ENCODE data around the gene THSD8. TPM values are rescaled to one million over a fixed set of nuclear protein-coding genes. Genes with fewer than 3 reads are reported as not detected.

Gene THSD8
- total RNA-seq, result 0.99 TPM in 1 of 2 replicates, not detected in the other

GRCh38 chr19:12801466-12802266 lies at the start of gene THSD8, which contains the start of gene PRDX2:
Gene THSD8 (plus strand): TSS chr19:12802069. CDS start chr19:12802072, 3 bp downstream.
Gene PRDX2 (minus strand): TSS chr19:12801800. CDS start chr19:12801261, 539 bp downstream.

GRCh38 chr19:12774588-12775555 lies 27.0 kb upstream of the THSD8 start, which contains the start of gene HOOK2:
Gene HOOK2 (minus strand): TSS chr19:12775552. CDS start chr19:12775449, 103 bp downstream.

GRCh38 chr19:12791345-12792050 lies 10.4 kb upstream of the THSD8 start, which contains the start of gene JUNB:
Gene JUNB (plus strand): TSS chr19:12791486. CDS start chr19:12791772, 286 bp downstream.

GRCh38 chr19:12806242-12807081 lies 4.6 kb downstream of the THSD8 start, which contains the start of gene RNASEH2A:
Gene RNASEH2A (plus strand): TSS chr19:12806584. CDS start chr19:12806674, 90 bp downstream.

GRCh38 chr19:12834566-12834943 lies 32.7 kb downstream of the THSD8 start, which contains the start of gene RTBDN:
Gene RTBDN (minus strand): TSS chr19:12834579. CDS start chr19:12829979, 4,600 bp downstream.

GRCh38 chr19:12838182-12838885 lies 36.5 kb downstream of the THSD8 start, which contains the start of gene MAST1:
Gene MAST1 (plus strand): TSS chr19:12838515. CDS start chr19:12838573, 58 bp downstream.

Other genes starting within 250 kb of the THSD8 start
- gene ZNF490, start 191.3 kb upstream of the THSD8 start, total RNA-seq, result 11.7 and 12.1 TPM in 2 replicates
- gene ZNF791, start 191.1 kb upstream of the THSD8 start, total RNA-seq, result 11.1 and 18.6 TPM in 2 replicates
- 34.5 and 56.2 TPM in 2 replicates for gene MAN2B1, start 135.3 kb upstream of the THSD8 start, total RNA-seq
- gene WDR83, start 135.3 kb upstream of the THSD8 start, total RNA-seq, result 10.6 and 14.4 TPM in 2 replicates
- gene DHPS, start 120.2 kb upstream of the THSD8 start, total RNA-seq, result 55.3 and 56.6 TPM in 2 replicates
- not detected in 2 replicates for gene GNG14, start 114.1 kb upstream of the THSD8 start, total RNA-seq
- gene FBXW9, start 105.4 kb upstream of the THSD8 start, total RNA-seq, result 4.6 and 8.3 TPM in 2 replicates
- 37.8 and 50.0 TPM in 2 replicates for gene TNPO2, start 78.1 kb upstream of the THSD8 start, total RNA-seq
- gene TRIR, start 67.4 kb upstream of the THSD8 start, total RNA-seq, result 124 and 148 TPM in 2 replicates
- gene GET3, start 64.6 kb upstream of the THSD8 start, total RNA-seq, result 93.5 and 107 TPM in 2 replicates
- gene BEST2, start 50.3 kb upstream of the THSD8 start, total RNA-seq, result 0.15 TPM in 1 of 2 replicates, not detected in the other
- gene HOOK2, start 26.5 kb upstream of the THSD8 start, total RNA-seq, result 24.9 and 28.0 TPM in 2 replicates
- gene JUNB, start 10.6 kb upstream of the THSD8 start, total RNA-seq, result 81.4 and 95.3 TPM in 2 replicates
- 166 and 183 TPM in 2 replicates for gene PRDX2, start 269 bp upstream of the THSD8 start, total RNA-seq
- gene RNASEH2A, start 4.5 kb downstream of the THSD8 start, total RNA-seq, result 7.6 and 60.4 TPM in 2 replicates
- not detected in 2 replicates for gene RTBDN, start 32.5 kb downstream of the THSD8 start, total RNA-seq
- gene MAST1, start 36.4 kb downstream of the THSD8 start, total RNA-seq, result 0.15 and 3.3 TPM in 2 replicates
- 22.8 and 30.9 TPM in 2 replicates for gene DNASE2, start 79.4 kb downstream of the THSD8 start, total RNA-seq
- 0.17 TPM in 1 of 2 replicates, not detected in the other for gene KLF1, start 85.1 kb downstream of the THSD8 start, total RNA-seq
- 28.3 and 55.3 TPM in 2 replicates for gene GCDH, start 89.1 kb downstream of the THSD8 start, total RNA-seq
- gene SYCE2, start 117.2 kb downstream of the THSD8 start, total RNA-seq, result 0.15 TPM in 1 of 2 replicates, not detected in the other
- 46.3 and 80.1 TPM in 2 replicates for gene FARSA, start 131.6 kb downstream of the THSD8 start, total RNA-seq
- gene CALR, start 136.5 kb downstream of the THSD8 start, total RNA-seq, result 1,350 and 1,500 TPM in 2 replicates
- 64.9 and 86.2 TPM in 2 replicates for gene RAD23A, start 143.8 kb downstream of the THSD8 start, total RNA-seq
- gene GADD45GIP1, start 155.2 kb downstream of the THSD8 start, total RNA-seq, result 22.7 and 24.0 TPM in 2 replicates
- 0.29 TPM in 1 of 2 replicates, not detected in the other for gene DAND5, start 167.5 kb downstream of the THSD8 start, total RNA-seq
- 168 and 204 TPM in 2 replicates for gene NFIX, start 193.4 kb downstream of the THSD8 start, total RNA-seq